ENCODE results near the gene UMODL1.

DNA sequence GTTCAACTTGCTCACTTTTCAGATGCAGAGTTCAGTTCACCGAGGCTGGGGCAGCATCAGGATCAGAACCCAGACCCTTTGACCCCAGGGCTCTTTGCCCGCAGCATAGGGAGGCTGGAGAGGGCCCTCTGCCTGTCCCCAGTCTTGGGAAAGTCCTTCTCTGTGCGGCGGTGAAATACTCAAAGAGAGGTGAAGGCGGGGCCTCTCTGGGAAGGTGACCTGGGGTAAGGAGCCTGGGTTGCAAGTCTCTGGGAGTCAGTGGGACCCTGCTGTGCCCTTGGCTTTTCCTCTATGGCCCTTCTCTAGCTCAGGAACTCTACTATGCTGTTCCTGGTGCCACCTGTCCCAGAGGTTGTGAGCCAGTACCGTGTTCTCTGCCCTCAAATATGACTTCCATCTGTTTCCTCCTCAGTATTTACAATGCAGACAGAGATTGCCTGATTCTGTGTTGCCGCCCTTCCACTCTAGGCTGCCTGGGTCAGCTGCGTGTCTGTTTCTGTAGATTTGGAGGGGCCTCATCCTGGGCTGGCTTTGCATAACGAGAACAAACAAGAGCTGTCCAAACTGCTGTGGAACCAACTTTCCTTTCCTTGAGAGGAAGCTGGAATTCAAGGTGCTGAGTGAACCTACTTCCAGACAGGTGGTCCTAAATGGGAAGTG lies 42.2 kb upstream of the UMODL1 start:
- TF ChIP-seq, protein P1, sequence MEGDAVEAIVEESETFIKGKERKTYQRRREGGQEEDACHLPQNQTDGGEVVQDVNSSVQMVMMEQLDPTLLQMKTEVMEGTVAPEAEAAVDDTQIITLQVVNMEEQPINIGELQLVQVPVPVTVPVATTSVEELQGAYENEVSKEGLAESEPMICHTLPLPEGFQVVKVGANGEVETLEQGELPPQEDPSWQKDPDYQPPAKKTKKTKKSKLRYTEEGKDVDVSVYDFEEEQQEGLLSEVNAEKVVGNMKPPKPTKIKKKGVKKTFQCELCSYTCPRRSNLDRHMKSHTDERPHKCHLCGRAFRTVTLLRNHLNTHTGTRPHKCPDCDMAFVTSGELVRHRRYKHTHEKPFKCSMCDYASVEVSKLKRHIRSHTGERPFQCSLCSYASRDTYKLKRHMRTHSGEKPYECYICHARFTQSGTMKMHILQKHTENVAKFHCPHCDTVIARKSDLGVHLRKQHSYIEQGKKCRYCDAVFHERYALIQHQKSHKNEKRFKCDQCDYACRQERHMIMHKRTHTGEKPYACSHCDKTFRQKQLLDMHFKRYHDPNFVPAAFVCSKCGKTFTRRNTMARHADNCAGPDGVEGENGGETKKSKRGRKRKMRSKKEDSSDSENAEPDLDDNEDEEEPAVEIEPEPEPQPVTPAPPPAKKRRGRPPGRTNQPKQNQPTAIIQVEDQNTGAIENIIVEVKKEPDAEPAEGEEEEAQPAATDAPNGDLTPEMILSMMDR (conservative IDR thresholded peaks at IDR 0.05 in 1 of 2, IDR thresholded peaks at IDR 0.05 in 1 of 2; ENCODE audit: low read depth in 1 of 2, low read length in 2 of 2): no peak
- no peak for TF ChIP-seq EZH2 (IDR thresholded peaks at IDR 0.05; ENCODE audit: low read length, missing control alignments)

All from fibroblast of lung (primary cell).